K562 (cell line): ENCODE measurements around the gene PCK2. TPM values are rescaled to one million over a fixed set of nuclear protein-coding genes. Genes with fewer than 3 reads are reported as not detected.

ENCODE experiments used
- CHD4 ChIP-seq: fragments of 200-600 bp; sonication (generic); IDR thresholded peaks from 3 replicates; pipeline ENCODE4 v1.6.1; 2012; ENCODE audit warnings: low read depth, mild to moderate bottlenecking, mixed read lengths, low read length, inconsistent platforms; ENCODE audit not compliant: insufficient read depth, insufficient replicate concordance, poor library complexity, severe bottlenecking
- EGR1 ChIP-seq: fragments of 450-650 bp; conservative IDR thresholded peaks from 2 replicates; pipeline ENCODE4 v1.6.1; 2017; ENCODE audit warnings: mild to moderate bottlenecking
- ELF2 ChIP-seq: fragments of 250-450 bp; sonication (Bioruptor Pico); IDR thresholded peaks from 2 replicates; pipeline ENCODE4 v1.5.0; 2021; ENCODE audit warnings: mild to moderate bottlenecking
- HCFC1 ChIP-seq: IDR thresholded peaks from 2 replicates; pipeline ENCODE4 v1.6.1; 2012; ENCODE audit warnings: low read depth, low read length, improper control_type of control experiment
- ID3 ChIP-seq, 2 experiments: fragments of 250-450 bp in 1 of 2; fragments of 450-650 bp in 1 of 2; sonication (Bioruptor Pico) in 1 of 2; IDR thresholded peaks; 2 replicates each; pipeline versions ENCODE4 v1.6.1 to v1.8.0; 2016 to 2021; ENCODE audit warnings: mild to moderate bottlenecking in 2 of 2, moderate library complexity in 2 of 2, missing compliant biosample characterization in 1 of 2, missing genetic modification characterization in 1 of 2
- IRF1 ChIP-seq: sonication (generic); formaldehyde crosslinking; IDR thresholded peaks from 2 replicates; pipeline ENCODE4 v1.8.0; 2022; ENCODE audit warnings: missing genetic modification reagents, mild to moderate bottlenecking, borderline replicate concordance
- IRF2 ChIP-seq: sonication (generic); formaldehyde crosslinking; IDR thresholded peaks from 2 replicates; pipeline ENCODE4 v1.8.1; 2022; ENCODE audit warnings: mild to moderate bottlenecking, missing genetic modification reagents
- KDM2B ChIP-seq: fragments of 250-450 bp; sonication (Bioruptor Pico); IDR thresholded peaks from 2 replicates; pipeline ENCODE4 v1.8.0; 2021; ENCODE audit warnings: mild to moderate bottlenecking, moderate library complexity
- KDM4B ChIP-seq, 2 experiments: fragments of 450-650 bp in 1 of 2; sonication (generic) in 1 of 2; IDR thresholded peaks; 2 replicates each; pipeline ENCODE4 v1.6.1; 2016 to 2017; ENCODE audit warnings: borderline replicate concordance in 2 of 2, antibody characterized with exemption in 1 of 2, low read depth in 1 of 2, mild to moderate bottlenecking in 1 of 2
- MCM3 ChIP-seq: fragments of 450-650 bp; IDR thresholded peaks from 2 replicates; pipeline ENCODE4 v1.6.1; 2016
- NFXL1 ChIP-seq: fragments of 450-650 bp; formaldehyde crosslinking; IDR thresholded peaks from 2 replicates; pipeline ENCODE4 v1.4.0; 2021; ENCODE audit warnings: mild to moderate bottlenecking
- PHB ChIP-seq: fragments of 250-450 bp; sonication (Bioruptor Pico); IDR thresholded peaks from 2 replicates; pipeline ENCODE4 v1.5.0; 2021
- POLR2G ChIP-seq: fragments of 200-400 bp; formaldehyde crosslinking; IDR thresholded peaks from 2 replicates; pipeline ENCODE4 v1.6.1; 2017; ENCODE audit warnings: low read depth, mild to moderate bottlenecking, antibody characterized with exemption, low read length, moderate library complexity
- PTTG1 ChIP-seq: fragments of 450-650 bp; IDR thresholded peaks from 2 replicates; pipeline ENCODE4 v1.6.1; 2016; ENCODE audit warnings: low read depth, mild to moderate bottlenecking, missing genetic modification characterization, missing compliant biosample characterization
- RCOR1 ChIP-seq, 2 experiments: IDR thresholded peaks; 2 replicates each; pipeline ENCODE4 v1.6.1; 2012; ENCODE audit warnings: low read depth in 2 of 2, low read length in 2 of 2, borderline replicate concordance in 1 of 2, improper control_type of control experiment in 1 of 2
- SMAD4 ChIP-seq: fragments of 250-450 bp; sonication (Bioruptor Pico); conservative IDR thresholded peaks from 2 replicates; pipeline ENCODE4 v1.8.0; 2021; ENCODE audit warnings: inconsistent platforms, mild to moderate bottlenecking, moderate library complexity
- STAT5B ChIP-seq: fragments of 250-450 bp; sonication (Bioruptor Pico); IDR thresholded peaks from 2 replicates; pipeline ENCODE4 v1.8.0; 2021; ENCODE audit warnings: mild to moderate bottlenecking, inconsistent platforms
- STAT6 ChIP-seq: sonication (generic); formaldehyde crosslinking; IDR thresholded peaks from 2 replicates; pipeline ENCODE4 v1.8.1; 2023; ENCODE audit warnings: mild to moderate bottlenecking, missing genetic modification reagents
- TOE1 ChIP-seq, 2 experiments: fragments of 450-650 bp in 1 of 2; sonication (generic) in 1 of 2; formaldehyde crosslinking in 1 of 2; IDR thresholded peaks; 2 replicates each; pipeline versions ENCODE4 v1.7.1 to v1.8.0; 2016 to 2022; ENCODE audit warnings: borderline replicate concordance in 2 of 2, mild to moderate bottlenecking in 2 of 2, antibody characterized with exemption in 1 of 2, inconsistent platforms in 1 of 2, low read depth in 1 of 2, missing genetic modification reagents in 1 of 2, moderate library complexity in 1 of 2
- U2AF2 ChIP-seq: fragments of 200-400 bp; formaldehyde crosslinking; optimal IDR thresholded peaks from 2 replicates; pipeline ENCODE3; 2017; ENCODE audit warnings: low read depth, mild to moderate bottlenecking, low read length
- ZFP30 ChIP-seq: fragments of 250-450 bp; sonication (Bioruptor Pico); IDR thresholded peaks from 2 replicates; pipeline ENCODE4 v1.8.0; 2022; ENCODE audit warnings: moderate library complexity, mild to moderate bottlenecking, inconsistent platforms, borderline replicate concordance
- ZNF24 ChIP-seq: fragments of 450-650 bp; IDR thresholded peaks from 2 replicates; pipeline ENCODE4 v1.6.1; 2016
- polyA plus RNA-seq, 8 experiments: library from polyadenylated mRNA; depleted of rRNA in 4 of 8; stranded (reverse) in 5 of 8; unstranded in 3 of 8; fragments of >200 nt; fragmentation: Nextera tagmentation in 2 of 8; fragmentation: Illumina TruSeq in 1 of 8; extraction: Ambion mirVana in 2 of 8; extraction: Trizol in 1 of 8; gene quantifications; 2 replicates each; pipeline versions ENCODE4 v1.2.1 to v1.2.3, GENCODE V29; 2011 to 2014; ENCODE audit warnings: inconsistent platforms in 1 of 8, missing spikeins in 1 of 8
- total RNA-seq, 7 experiments: library from RNA; depleted of rRNA in 6 of 7; stranded (reverse); fragments of >200 nt in 6 of 7; fragmentation: Illumina TruSeq in 2 of 7; extraction: Trizol in 2 of 7; gene quantifications; 2 replicates each; pipeline versions ENCODE4 v1.2.1 to v1.2.3, GENCODE V29; 2011 to 2021; ENCODE audit warnings: low replicate concordance in 1 of 7

Gene PCK2
- total and polyA plus RNA-seq, 9 of the 15 experiments (the other 6 are each of a cell fraction or from before 2014, with no cell fraction given): 3.3 to 60.9 (median 30.4) TPM

GRCh38 chr14:24135834-24136683 lies 41.9 kb downstream of the PCK2 start, which contains the start of gene PSME1 (continued):
- TF ChIP-seq POLR2G (peak; percentile 79), U2AF2 (no peak), STAT5B (no peak), NFXL1 (CRISPR knock-in tag) (no peak), PTTG1 (no peak), EGR1 (peak; percentile 39), PHB (CRISPR knock-in tag) (no peak), STAT6 (no peak), KDM4B (IDR thresholded peaks at IDR 0.05; ENCODE audit: borderline replicate concordance in 2 of 2, low read depth in 1 of 2) (no peak), IRF2 (CRISPR knock-in tag) (peak; percentile 96), CHD4 (no peak), KDM2B (CRISPR knock-in tag) (no peak), SMAD4 (CRISPR knock-in tag) (no peak), ELF2 (CRISPR knock-in tag) (no peak), ZNF24 (no peak), HCFC1 (no peak; the same call in 1 of the 2 replicates), ID3 (CRISPR knock-in tag; IDR thresholded peaks at IDR 0.05) (no peak), ID3 (tag; IDR thresholded peaks at IDR 0.05) (no peak), ZFP30 (CRISPR knock-in tag) (no peak), RCOR1 (IDR thresholded peaks at IDR 0.05; ENCODE audit: borderline replicate concordance in 1 of 2, low read depth in 2 of 2, low read length in 2 of 2) (peak in 1 of 2 experiments; percentile 14; a peak in 1 of 4 replicates), IRF1 (CRISPR knock-in tag) (0 out of 2 replicates have a peak, but pooled peaks have one; percentile 77), MCM3 (no peak), TOE1 (IDR thresholded peaks at IDR 0.05; ENCODE audit: borderline replicate concordance) (no peak), TOE1 (CRISPR knock-in tag; IDR thresholded peaks at IDR 0.05; ENCODE audit: borderline replicate concordance, low read depth) (no peak)
